GM19099 (cell line): ENCODE results near the gene ERCC5.
A peak's percentile ranks its signal among the peaks of the same experiment; 100 is the strongest.

ENCODE experiments used
- POLR2A ChIP-seq: IDR thresholded peaks from 3 replicates; pipeline ENCODE4 v1.6.1; 2011; ENCODE audit warnings: low read depth; ENCODE audit not compliant: insufficient read length; ENCODE audit errors: extremely low read depth

ERCC5 gene

DNA sequence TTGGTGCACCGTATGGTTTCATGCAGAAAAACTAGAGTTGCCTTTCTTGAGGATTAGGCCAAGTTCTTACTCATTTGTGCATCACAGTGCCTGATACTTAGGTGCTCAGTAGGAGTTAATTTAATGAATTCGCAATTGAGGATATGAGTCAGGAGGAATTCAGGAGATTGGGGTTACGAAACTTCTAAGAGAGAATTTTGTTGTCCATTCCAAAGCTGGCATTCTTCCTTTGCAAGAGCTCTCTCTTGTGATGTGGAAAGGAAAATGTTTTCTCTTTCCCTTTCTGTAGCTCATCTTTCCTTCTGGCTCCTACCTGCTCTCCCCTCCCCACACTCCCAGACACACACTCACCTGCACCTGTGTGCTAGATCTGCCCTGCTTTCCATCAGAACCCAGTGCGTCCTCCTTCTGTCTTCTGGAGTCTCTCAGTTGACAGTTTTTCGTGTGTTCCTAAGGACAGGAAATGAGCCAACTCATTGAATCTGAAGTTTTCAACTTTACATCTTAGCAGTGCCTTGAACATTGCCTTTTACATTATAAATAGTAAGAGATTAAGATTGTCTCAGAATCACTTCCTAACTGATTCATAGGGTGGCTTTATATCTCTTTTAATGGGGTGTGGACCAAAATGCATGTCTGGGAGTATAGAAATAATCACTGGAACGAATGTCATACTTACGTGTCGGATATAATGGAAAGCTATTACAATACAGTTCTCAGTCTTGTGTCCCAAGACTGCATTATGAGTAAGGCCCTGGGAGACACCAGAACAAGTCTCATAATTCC lies 19.7 kb upstream of the ERCC5 start:
- TF ChIP-seq POLR2A, result no peak

DNA sequence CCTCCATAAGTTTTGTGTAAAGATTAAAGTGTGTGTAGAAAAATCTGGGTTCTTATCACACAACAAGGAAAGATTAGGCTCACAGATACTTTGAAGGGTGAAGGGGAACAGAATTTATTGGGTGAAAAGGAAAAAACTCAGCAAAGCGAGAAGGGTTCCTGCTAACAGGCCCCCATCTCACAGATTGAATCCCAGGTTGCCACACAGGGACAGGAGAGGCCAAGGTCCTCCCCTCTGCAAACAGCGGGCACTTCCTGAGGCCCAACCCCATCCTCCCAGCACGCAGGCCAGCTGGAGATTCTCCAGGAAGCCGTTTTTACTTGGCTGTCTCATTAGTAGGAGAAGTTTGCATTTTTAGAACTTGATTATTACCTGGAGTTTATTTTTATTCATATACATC lies 15.2 kb upstream of the ERCC5 start:
- TF ChIP-seq POLR2A, result no peak

DNA sequence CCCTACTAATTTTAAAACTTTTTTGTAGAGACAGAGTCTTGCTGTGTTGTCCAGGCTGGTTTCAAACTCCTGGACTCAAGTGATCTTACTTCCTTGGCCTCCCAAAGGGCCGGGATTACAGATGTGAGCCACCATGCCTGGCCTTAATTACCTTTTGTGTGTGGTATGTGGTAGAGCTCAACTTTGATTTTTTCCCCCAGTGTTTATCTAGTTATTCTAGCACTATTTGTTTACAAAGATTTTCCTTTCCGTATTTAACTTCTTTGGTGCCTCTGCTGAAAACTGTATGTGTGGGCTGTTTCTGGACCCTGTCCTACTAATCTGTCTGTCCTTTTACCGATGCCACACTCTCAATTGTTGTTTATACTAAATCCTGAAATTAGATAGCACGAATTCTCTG lies 9.4 kb upstream of the ERCC5 start:
- TF ChIP-seq POLR2A, result no peak

DNA sequence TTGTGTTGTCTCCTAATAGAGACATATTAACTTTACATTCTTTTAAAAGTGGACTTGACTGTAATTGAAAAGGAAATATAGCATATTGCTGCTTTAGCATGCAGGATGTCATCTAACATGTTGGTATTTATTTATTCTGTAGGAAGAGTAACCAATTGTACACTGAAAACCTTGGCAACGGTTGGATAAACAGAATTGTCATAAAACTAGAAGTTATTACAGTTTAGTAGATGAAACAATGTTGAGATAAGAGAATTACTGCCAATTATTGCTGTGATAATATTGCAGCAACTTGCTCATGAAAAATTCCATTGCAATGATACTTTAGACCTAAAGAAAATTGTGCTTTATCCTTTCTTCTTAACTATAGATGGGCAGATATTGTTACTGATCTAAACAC lies 7.6 kb upstream of the ERCC5 start:
- TF ChIP-seq POLR2A, result no peak

DNA sequence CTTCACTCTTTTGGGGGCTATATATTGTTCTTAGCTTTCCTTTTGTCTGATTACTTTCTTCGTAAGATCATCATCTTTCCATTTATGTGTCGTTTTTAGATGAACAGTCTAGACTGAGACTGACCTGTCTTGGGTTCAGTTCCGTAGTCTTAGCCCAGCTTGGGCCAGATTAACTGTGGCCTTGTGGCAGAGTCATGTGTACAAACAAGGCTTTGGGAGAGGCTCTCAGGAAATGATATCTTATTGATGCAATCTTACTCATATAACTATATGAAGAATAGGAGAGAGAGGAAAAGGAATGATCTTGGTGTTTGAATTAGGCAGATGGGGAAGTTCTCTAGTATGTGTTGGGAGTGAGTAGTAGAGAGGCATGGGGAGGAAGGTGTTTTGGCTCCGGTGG lies 6.8 kb upstream of the ERCC5 start:
- no peak for TF ChIP-seq POLR2A

DNA sequence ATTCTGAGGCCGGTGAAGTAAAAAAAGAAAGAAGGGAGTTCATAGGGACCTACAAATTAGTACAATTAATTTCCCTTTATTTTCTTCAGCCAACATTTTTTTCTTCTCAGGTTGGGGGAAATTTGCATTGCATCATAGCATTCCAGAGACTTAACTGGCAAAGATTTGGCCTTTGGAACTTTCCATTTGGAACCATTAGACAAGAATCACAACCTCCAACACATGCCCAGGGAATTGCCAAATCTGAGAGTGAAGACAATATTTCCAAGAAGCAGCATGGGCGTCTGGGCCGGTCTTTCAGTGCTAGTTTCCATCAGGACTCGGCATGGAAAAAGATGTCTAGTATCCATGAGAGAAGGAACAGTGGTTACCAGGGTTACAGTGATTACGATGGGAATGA lies 6.4 kb upstream of the ERCC5 start:
- no peak for TF ChIP-seq POLR2A

DNA sequence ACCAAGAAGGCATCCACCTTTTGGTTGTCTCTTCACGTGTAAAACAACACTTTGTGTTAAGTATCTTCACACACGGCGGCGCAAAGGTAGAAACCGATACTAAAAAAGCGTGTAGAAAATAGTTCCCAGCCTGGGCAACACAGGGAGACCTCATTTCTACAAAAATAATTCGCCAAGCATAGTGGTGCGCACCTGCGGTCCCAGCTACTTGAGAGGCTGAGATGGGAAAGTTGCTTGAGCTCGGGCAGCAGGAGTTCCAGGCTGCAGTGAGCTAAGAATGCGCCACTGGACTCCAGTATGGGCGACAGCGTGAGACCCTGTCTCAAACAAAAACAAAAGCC lies 573 bp upstream of the ERCC5 start:
- no peak for TF ChIP-seq POLR2A

DNA sequence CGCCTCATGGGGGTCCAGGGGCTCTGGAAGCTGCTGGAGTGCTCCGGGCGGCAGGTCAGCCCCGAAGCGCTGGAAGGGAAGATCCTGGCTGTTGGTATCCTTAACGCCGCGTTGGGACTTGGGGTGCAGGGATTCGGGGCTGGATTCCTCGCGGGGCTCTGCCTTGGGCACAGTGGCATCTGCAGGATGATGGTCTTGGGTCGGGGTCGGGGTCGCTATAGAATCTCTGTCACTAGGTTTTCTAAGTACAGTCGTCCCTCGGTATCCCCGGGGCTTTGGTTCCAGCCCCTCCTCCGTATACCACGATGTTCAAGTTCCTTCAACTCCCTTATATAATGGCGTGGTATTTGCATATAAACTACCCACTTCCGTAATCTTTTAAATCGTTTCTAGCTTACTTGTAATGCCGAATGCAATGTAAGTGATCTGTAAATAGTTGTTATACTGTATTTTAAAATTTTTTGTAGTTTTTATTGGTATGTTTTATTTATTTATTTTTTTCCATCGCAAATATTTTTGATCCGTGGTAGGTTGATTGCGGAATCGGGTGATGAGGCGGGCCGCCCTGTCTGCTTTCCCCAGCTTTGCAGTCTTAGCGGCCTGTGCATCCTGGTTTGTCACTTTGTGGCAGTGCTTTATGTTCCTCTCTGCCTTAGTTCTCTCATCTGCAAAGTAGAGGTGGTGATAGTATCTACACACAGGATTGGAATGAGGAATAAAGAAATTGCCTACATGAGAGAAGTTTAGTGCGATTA lies 606 bp downstream of the ERCC5 start:
- peak; percentile 34 for TF ChIP-seq POLR2A

DNA sequence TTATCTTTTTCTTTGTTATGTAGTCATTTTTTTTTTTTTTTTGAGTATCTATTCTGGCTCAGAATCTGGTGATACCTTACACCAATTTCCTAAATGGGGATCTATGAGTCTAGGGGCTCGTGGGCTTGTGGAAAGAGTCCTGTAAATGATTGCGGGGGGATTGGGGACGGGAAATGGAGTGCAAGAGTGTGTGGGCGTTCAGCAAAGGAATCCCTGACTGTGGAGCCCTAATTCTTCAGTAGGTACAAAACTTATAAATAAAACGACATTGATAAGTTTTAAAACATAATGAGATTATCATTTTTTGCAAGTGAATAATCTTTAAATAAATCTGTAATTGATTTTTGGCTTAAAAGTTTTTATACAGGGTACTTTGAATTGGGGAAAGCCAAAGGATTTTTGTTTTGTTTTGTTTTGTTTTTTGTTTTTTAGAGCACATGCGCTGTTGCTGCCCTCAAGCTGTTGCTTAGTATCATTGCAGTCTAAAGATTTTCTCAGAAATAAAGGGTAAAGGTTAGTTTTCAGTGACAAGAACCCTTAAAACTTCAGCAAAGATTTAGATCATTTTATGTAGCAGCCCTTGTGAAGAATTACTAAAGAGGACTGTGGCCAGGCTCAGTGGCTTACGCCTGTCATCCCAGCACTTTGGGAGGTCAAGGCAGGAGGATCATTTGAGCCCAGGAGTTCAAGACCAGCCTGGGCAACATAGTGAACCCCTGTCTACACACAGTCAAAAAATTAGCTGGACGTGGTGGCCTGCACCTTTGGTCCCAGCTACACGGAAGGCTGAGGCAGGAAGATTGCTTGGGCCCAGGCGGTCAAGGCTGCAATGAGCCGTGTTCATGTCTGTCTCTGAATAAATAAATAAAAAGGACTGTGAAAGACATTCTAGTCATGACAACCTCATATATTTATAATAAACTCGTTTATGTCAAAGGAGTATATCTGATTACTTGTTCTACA lies 1.7 kb downstream of the ERCC5 start:
- no peak for TF ChIP-seq POLR2A

DNA sequence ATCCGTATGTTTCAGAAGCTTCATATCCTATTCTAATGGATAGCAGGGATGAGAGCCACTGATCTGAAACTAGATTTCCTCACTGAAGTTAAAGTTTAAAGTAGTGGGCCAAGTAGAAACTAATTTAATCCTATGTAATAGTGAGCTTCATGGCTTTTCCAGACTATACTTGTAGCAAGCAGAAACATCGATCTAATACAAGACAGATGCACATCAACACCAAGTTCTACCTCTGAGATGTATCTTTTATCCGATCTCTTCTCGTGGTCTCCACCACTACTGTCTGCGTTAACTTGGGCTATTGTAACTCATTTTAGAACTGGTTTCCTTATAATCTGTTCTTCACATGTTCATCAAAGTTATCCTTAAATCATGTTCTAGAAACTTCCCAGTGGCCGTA lies 3.1 kb downstream of the ERCC5 start:
- TF ChIP-seq POLR2A, result no peak

DNA sequence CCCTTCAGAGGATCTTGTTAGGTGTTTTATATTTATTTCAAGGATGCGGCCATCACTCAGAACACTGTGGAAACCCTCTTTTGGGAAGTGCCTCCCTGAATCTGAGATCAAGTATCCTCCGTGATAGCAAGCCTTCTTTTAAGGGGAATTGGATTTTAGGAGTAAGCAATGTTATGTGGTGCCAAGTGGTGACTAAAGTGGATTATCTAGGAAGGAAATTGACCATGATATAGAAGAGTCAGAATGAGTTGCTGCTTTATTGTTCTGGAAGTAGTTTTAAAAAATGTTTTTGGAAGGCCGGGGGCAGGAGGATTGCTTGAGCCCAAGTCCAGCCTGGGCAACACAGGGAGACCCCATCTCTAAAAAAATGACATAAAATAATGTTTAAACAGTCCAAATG lies 6.7 kb downstream of the ERCC5 start:
- TF ChIP-seq POLR2A, result no peak

DNA sequence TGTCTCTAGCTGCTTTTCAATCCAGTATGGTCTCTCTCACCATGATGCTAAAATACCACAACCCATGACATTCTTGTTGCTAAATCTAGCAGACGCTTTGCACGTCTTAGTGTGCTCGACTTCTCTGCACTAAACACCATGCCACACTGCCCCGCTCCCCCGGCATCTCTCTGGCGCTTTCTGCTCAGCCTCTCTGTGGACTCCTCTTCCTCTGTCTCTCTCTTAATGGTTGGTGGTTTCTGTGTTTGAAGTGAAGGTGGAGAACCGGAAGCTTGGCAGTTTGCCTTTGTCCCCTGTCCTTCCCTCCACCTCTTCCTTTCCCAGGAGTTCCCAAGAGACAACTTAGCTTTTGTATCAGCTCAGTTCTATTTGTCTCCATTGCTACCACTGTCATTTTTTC lies 8.8 kb downstream of the ERCC5 start:
- no peak for TF ChIP-seq POLR2A

DNA sequence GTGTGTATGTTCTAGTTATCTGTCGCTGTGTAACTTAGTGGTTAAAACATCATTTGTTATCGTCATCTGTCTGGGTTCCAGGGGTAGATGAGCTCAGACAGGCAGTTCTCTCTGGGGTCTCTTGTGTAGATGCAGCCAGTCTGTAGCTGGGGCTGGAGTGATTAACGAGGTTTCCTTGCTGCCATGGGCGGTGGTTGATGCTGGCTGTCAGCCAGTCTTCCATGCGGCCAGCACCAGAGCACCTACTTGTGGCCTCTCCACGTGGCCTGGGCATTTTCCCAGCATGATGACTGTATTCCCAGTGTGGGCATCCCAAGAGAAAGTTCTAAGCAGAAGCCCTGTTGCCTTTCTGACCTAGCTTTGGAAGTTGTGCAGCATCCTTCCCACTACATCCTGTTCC lies 10.7 kb downstream of the ERCC5 start:
- TF ChIP-seq POLR2A, result no peak

DNA sequence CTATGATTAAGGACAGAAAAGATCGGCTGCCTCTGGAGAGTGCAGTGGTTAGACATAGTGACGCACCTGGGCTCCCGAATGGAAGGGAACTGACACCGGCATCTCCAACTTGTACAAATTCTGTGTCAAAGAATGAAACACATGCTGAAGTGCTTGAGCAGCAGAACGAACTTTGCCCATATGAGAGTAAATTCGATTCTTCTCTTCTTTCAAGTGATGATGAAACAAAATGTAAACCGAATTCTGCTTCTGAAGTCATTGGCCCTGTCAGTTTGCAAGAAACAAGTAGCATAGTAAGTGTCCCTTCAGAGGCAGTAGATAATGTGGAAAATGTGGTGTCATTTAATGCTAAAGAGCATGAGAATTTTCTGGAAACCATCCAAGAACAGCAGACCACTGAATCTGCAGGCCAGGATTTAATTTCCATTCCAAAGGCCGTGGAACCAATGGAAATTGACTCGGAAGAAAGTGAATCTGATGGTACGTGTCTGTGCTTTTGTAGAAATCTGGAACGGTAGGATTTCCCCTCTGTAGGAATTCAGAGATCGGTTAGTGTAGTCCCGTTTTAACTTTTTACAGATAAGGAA lies 16.9 kb downstream of the ERCC5 start:
- no peak for TF ChIP-seq POLR2A

DNA sequence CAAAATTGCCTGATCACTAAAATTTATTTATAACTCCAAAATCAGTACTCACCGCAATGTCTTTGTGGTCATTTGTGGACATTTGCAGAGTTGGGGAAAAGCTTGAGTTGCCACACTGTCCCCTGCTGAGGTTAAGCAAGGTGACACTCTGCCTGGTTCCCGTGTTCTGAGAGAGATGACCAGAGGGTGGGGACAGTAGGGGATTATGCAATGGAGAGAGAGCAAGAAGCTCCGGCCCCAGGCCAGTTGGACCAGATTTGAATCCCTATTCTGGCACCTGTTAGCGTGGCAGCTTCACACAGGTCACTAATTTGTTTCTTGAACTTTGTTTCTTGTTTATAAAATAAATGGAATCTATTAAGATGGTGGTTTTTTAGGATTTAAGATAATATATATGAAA lies 17.8 kb downstream of the ERCC5 start:
- TF ChIP-seq POLR2A, result no peak
